Measurements from ENCODE around the gene HSD11B1. TPM values are rescaled to one million over a fixed set of nuclear protein-coding genes. Genes with fewer than 3 reads are reported as not detected.

Gene HSD11B1
- total RNA-seq, 1 donor from 2014 or later = not detected

GRCh38 chr1:209741889-209742288 lies 37.2 kb downstream of the HSD11B1 start:
- no peak overlapping the region for H3K4me3 Mint-ChIP-seq
- H3K27ac Mint-ChIP-seq (ENCODE audit: unreplicated experiment) = no peak overlapping the region
- TF ChIP-seq, protein P1, sequence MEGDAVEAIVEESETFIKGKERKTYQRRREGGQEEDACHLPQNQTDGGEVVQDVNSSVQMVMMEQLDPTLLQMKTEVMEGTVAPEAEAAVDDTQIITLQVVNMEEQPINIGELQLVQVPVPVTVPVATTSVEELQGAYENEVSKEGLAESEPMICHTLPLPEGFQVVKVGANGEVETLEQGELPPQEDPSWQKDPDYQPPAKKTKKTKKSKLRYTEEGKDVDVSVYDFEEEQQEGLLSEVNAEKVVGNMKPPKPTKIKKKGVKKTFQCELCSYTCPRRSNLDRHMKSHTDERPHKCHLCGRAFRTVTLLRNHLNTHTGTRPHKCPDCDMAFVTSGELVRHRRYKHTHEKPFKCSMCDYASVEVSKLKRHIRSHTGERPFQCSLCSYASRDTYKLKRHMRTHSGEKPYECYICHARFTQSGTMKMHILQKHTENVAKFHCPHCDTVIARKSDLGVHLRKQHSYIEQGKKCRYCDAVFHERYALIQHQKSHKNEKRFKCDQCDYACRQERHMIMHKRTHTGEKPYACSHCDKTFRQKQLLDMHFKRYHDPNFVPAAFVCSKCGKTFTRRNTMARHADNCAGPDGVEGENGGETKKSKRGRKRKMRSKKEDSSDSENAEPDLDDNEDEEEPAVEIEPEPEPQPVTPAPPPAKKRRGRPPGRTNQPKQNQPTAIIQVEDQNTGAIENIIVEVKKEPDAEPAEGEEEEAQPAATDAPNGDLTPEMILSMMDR (conservative IDR thresholded peaks at IDR 0.05) = no peak
- H3K9me3 Mint-ChIP-seq = peaks cover 3% of the 10 kb centered on the region
- no peaks in the 10 kb centered on the region for H3K36me3 Mint-ChIP-seq (ENCODE audit: low read depth)
- DNase-seq (ENCODE audit: low read depth, low spot score) = no peak
- peaks cover 36% of the 10 kb centered on the region for H3K27me3 Mint-ChIP-seq (ENCODE audit: low read depth)
- H3K4me1 Mint-ChIP-seq = no peaks in the 10 kb centered on the region

GRCh38 chr1:209742409-209743144 lies 37.9 kb downstream of the HSD11B1 start:
- Mint-ChIP-seq H3K4me1 (peaks cover under 1% of the 10 kb centered on the region), H3K27ac (ENCODE audit: unreplicated experiment) (no peak overlapping the region), H3K9me3 (peaks cover 3% of the 10 kb centered on the region), H3K27me3 (ENCODE audit: low read depth) (peaks cover 32% of the 10 kb centered on the region), H3K36me3 (ENCODE audit: low read depth) (no peaks in the 10 kb centered on the region), H3K4me3 (no peak overlapping the region)
- DNase-seq (ENCODE audit: low read depth, low spot score) = no peak
- TF ChIP-seq, protein P1 (conservative IDR thresholded peaks at IDR 0.05) = no peak

GRCh38 chr1:209743145-209743482 lies 38.5 kb downstream of the HSD11B1 start:
- Mint-ChIP-seq H3K36me3 (ENCODE audit: low read depth) (no peaks in the 10 kb centered on the region), H3K4me3 (no peak overlapping the region), H3K27me3 (ENCODE audit: low read depth) (peaks cover 34% of the 10 kb centered on the region), H3K4me1 (peaks cover 4% of the 10 kb centered on the region), H3K9me3 (peaks cover 3% of the 10 kb centered on the region), H3K27ac (ENCODE audit: unreplicated experiment) (no peak overlapping the region)
- TF ChIP-seq, protein P1 (conservative IDR thresholded peaks at IDR 0.05) = no peak
- DNase-seq (ENCODE audit: low read depth, low spot score) = no peak

DNA sequence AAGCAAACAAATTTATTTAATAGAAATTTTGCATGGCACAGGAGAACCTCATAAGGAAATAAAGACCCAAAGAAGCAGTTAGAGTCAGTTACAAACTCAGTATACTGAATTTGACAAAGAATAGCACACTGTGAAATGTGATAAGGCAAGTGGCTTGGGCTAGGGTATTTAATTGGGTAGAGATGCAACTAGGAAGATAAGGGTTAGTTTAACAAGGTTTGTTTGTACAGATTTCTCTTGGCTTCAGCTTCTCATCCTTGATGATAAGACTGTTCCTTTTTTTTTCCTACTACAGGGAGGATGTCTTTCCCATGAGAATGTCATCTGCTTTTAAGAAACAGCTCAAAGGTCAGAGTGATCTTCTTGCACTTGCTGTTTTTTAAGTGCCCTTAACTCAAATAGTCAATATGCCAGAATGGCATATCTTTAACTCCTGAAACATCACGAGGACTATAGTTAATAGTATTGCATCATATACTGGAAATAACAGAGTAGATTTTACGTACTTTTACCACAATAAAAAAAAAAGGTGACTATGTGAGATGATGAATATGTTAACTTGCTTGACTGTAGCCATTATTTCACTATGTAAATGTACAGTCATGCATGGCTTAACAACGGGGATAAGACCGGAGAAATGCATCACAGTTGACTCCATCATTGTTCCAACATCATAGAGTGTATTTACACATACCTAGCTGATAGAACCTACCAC lies 42.0 kb downstream of the HSD11B1 start:
- DNase-seq (ENCODE audit: low read depth, low spot score) = no peak
- TF ChIP-seq, protein P1 (conservative IDR thresholded peaks at IDR 0.05) = no peak
- Mint-ChIP-seq H3K9me3 (no peaks in the 10 kb centered on the region), H3K4me3 (no peak overlapping the region), H3K36me3 (ENCODE audit: low read depth) (no peaks in the 10 kb centered on the region), H3K27me3 (ENCODE audit: low read depth) (peaks cover 47% of the 10 kb centered on the region), H3K4me1 (peaks cover 4% of the 10 kb centered on the region), H3K27ac (ENCODE audit: unreplicated experiment) (no peak overlapping the region)

- H3K27me3 Mint-ChIP-seq (ENCODE audit: low read depth) = peaks cover 45% of the 10 kb centered on the region
- TF ChIP-seq, protein P1 (conservative IDR thresholded peaks at IDR 0.05) = peak; percentile 94
- peak overlapping the region; percentile 77 for H3K4me3 Mint-ChIP-seq
- DNase-seq (ENCODE audit: low read depth, low spot score) = peak; percentile 61
- no peak overlapping the region for H3K27ac Mint-ChIP-seq (ENCODE audit: unreplicated experiment)
- H3K4me1 Mint-ChIP-seq = peaks cover 4% of the 10 kb centered on the region
- H3K9me3 Mint-ChIP-seq = no peaks in the 10 kb centered on the region
- H3K36me3 Mint-ChIP-seq (ENCODE audit: low read depth) = no peaks in the 10 kb centered on the region
Observed at GRCh38 chr1:209747580-209748262, 43.1 kb downstream of the HSD11B1 start.
